NCI-H2029 (cell line): ENCODE results near the gene GTPBP6.

Experiments used
- DNase-seq: peaks from one replicate; lab custom pipeline; 2025; lab: John Stamatoyannopoulos, UW

GTPBP6 gene, protein sequence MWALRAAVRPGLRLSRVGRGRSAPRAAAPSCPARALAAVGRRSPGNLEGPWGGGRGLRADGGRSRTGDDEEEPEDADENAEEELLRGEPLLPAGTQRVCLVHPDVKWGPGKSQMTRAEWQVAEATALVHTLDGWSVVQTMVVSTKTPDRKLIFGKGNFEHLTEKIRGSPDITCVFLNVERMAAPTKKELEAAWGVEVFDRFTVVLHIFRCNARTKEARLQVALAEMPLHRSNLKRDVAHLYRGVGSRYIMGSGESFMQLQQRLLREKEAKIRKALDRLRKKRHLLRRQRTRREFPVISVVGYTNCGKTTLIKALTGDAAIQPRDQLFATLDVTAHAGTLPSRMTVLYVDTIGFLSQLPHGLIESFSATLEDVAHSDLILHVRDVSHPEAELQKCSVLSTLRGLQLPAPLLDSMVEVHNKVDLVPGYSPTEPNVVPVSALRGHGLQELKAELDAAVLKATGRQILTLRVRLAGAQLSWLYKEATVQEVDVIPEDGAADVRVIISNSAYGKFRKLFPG

DNA sequence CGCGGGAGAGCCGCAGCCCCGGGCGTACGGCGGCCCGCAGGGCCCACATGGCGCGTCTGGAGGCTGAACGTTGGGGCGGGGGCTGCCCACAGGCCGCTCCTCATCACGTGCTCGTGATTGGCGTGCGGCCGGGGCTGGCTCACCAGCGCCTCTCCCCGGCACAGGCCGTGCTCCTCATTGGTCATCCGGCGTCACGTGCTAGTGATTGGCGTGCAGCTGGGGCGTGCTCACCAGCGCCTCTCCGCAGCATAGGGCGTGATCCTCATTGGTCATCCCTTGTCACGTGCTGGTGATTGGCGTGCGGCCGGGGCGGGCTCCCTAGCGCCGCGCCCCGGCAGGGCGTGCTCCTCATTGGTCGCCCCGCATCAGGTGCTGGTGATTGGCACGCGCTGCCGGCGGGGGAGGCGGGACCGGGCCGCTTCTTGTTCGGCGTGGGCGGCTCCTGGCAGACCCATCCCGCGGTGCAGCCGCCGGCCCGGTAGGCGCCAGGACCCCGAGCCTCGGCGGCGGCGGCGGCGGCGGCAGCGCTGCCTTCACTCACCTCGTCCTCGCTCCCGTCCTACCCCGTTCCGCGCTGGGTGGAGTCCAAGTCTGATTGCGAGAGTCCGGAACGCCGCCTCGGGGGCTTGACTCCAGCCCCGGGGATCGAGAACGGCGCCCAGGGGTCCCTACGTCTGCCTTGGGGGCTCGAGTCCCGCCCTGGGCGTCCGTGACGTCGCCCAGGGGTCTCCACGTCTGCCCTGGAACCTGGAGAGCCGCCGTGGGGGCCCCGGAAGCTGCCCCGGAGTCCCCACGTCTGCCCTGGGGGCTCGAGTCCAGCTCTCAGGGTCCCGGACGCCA lies at the start of gene GTPBP6:
GTPBP6 (minus strand) TSS at position 58 of the 840 bp plus-strand sequence; CDS start at position 49, 9 bp downstream.
- no peak for DNase-seq

DNA sequence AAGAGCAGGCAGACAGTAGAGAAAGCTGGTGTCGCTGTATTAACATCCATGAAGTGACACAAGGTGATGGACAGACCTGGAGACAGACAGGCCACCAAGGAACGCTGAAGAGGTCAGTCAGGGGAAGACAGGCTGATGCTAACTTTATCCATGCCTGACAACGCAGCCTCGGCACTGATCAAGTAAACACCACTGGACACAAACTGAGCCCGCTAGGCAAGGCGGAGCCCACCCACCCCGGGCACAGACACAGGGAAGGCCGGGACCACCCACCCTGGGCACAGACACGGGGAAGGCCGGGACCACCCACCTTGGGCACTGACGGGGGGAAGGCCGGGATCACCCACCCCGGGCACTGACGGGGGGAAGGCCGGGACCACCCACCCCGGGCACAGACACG lies 49.3 kb upstream of the GTPBP6 start:
- DNase-seq, result no peak

DNA sequence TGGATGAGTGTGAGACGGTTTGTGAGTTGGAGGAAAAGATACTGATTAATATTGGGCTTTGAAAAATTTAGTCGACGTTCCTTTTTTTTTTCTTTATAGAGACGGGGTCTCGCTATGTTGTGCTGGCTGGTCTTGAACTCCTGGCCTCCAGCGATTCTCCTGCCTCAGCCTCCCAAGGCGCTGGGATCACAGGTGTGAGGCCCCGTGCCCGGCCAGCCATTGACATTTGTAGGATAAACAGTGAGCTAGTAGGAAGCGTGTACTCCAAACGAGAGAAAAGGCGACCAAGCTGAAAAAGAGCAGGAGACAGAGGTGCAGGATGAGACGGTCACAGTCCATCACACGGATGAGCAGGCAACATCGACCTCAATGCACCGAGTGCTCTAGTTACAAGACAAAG lies 48.8 kb upstream of the GTPBP6 start:
- DNase-seq, result no peak

DNA sequence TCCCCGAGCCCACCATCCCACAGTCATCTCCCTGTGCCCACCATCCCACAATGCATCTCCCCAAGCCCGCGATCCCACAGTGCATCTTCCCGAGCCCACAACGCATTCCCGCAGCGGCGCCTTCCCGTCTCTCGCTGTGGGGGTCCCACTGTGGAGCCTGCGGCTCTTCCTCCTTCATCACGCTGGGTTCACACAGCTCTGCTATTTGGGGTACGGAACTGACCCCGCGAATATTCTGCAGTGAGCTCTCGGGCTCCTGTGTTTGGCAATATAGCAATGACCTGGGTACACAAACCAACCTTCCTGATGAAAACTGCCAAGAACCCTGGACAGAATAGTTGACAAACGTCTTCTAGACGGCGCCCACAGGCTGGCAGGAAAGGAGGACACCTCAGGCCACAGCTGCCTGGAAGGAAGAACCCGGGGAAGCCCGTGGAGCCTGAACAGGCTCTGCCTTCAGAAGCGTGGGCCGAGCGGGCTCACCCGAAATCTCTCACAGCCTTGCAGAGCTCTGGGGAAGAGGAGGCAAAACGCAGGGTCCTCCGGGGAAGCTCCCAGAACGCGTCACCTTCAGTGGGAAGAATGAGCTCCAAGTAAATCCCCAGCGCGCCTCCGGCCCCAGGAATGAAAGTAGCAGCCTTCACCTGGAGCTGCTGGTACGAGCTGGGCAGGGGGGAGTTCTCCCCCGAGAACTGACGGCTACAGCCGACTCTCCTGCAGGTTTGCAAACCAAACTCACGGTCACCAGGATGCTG lies 45.2 kb upstream of the GTPBP6 start:
- DNase-seq, result no peak

DNA sequence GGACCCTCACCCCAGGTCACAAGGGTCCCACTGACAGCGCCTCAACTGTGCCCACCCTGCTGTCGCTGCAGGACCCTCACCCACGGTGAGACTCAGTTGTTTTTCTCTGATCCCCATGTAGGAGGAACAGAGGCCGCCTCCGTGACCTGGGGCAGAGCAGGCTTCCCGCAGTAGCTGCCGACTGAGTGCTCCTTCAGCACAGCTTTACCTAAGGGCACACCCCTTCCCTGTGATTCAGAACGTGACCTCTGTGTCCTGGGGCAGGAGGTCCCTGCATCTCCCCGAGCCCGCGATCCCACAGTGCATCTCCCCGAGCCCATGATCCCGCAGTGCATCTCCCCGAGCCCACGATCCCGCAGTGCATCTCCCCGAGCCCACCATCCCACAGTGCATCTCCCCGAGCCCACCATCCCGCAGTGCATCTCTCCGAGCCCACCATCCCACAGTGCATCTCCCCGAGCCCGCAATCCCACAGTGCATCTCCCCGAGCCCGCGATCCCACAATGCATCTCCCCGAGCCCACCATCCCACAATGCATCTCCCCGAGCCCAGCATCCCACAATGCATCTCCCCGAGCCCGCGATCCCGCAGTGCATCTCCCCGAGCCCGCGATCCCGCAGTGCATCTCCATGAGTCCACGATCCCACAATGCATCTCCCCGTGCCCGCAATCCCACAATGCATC lies 44.5 kb upstream of the GTPBP6 start:
- DNase-seq, result no peak

DNA sequence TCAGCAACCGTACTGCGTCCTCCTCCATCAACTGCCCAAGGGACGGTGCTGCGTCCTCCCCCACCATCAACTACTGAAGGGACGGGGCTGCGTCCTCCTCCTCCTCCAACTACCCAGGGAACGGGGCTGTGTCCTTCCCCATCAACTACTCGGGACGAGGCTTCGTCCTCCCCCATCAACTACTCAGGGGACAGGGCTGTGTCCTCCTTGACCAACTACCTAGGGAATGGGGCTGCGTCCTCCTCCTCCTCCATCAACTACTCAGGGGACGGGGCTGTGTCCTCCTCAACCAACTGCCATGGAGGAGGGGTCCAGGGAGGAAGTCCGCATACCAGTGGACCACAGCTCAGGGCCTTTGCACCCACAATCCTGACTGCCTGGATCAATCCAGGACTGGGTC lies 43.8 kb upstream of the GTPBP6 start:
- DNase-seq, result no peak

DNA sequence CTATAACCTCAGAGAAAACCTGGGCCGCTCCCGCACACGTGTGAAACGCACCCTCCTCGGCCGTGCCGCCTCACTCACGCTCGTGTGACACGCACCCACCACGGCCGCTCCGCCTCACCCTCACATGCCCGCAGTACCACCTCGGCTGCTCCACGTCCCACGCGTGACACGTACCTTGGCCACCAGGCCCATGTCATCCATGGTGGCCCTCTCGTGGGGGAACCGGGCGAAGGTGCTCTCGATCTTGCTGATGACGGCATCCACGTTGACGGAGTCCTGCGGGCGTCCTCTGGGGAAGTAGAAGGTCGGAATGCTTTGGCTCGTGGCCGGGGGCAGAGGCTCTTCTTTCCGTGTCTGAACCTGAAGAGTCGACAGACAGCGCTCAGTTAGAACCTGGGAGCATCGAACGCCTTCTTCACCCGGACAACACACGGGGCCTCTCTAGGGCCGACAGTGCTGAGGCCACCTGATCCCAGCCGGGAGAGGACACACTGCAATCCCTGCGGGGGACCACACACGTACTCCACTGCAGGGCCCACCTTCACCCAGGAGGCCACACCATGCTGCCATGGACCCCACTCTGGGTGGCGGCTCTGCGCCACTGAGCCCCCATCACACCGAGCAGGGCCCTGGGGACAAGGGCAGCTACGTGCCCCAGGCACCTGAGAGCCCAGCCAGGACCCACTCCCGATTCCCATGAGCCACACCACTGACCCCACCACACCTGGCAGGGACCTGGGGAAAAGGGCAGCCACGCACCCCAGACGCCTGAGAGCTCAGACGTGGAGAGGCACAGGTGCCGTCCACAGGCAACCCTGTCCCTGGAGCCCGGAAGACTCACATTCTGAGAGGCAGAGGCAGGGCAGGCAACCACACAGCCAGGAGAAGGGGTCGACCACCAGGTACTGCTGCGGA lies 42.9 kb upstream of the GTPBP6 start:
- DNase-seq, result no peak

DNA sequence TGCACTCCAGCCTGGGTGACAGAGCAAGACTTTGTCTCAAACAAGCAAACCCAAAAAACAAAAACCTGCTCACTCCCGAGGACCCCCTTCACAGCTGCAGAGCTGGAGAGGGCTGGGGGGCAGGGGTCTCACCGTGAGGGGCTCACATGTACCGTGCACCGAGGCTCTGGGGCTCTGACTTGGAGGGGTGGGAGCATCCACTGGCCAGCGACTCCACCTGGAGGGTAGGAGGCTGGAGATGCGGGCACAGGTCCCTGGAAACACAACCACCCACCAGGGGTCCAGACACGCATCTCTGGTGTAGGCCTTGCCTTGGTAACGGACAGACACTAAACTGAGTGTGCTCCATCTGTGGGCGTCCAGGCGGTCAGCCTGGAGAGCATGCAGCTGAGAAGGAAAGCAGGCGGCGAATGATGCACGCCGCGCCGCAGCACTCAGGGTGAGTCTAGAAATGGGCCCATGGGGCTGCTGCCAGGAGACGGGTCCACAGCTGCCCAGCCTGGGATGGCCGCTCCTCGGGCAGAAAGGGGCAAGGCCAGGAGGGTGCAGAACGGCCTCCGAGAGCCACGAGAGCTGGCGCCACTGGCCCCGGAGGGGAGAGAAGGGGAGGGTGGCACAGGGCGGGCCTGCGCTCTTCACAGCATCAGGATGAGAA lies 42.0 kb upstream of the GTPBP6 start:
- no peak for DNase-seq

DNA sequence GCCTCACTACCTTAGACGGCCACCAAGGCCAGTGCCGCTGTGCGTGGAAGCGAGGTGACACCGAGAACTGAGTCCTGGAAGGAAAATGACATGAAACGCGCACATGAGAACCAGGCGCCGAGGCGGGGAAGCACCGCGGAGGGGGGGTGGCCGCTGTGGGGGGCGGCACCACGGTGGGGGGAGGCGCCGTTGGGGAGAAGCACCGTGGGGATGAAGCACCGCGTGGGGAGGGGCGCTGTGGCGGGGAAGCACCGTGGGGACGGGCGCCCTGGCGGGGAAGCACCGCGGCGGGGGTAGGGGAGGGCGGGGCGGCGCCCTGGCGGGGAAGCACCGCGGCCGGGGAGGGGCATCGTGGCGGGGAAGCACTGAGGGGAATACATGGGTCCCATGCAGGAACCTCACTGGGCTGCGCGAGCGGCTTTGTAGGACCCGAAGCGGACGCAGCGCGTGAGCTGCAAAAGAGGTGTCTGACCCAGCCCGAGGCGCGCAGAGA lies 40.1 kb upstream of the GTPBP6 start:
- DNase-seq, result no peak

DNA sequence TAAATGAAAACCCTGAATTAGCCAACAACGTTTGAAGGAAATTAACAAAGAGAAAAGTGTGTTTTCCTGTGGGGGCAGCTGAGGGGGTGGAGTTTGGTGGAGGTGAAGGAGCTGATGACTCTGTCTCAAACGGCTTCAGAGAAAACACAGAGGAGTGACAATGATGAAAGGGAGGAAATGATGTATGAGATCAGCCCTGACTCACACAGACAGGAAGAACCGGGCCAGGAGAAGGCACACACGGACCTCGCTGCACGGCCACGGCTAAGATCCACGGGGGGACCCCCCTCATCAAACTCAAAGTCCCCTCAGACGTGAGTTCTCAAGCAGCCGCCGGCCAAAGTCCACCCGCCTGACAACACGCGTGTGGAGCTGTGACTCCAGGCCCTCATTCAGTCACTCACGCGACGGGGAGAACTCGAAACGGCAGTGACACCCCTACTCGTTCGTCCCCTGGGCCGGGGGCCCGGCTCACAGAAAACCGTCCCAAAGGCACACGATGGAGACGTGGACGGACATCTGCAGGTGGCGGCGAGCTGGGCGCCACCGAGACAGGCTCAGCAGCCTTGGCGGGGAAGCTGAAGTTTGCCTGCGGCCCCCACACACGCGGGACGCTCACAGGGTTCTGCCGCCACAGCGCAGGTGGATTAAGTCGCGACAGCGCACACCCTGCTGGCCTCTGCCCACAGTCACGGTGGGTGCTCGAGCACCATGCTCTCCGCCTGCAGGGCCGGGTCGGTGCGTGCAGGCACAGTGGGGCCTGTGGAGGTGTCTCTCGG lies 39.3 kb upstream of the GTPBP6 start:
- DNase-seq, result no peak

DNA sequence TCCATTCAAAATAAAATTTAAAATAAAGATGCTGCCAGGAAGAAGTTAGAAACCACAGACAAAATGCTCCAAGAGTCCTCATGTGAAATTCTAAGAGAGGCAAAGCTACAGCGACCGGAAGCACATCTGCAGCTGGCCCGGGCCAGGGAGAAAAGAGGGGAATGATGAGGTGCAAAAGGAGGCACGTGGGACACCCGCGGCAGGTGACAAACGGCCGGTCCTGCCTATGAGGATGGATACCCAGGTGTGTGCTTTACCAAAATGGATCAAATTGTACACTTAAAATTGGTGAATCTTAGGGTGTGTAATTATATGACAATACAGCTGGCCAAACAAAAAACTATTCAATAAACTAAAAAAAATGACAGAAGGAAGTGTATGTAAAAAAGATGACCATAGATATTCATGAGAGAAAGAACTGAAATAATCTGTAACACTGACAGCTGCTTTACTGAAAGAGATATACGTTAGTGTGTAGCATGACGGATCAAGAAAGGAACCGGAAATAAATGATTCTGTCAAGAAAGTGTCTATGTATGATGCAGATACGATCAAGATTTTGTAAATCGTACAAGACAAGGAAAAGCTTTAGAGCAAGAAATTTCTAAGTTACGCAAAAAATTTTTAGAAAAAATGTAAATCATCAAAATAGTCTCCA lies 38.6 kb upstream of the GTPBP6 start:
- no peak for DNase-seq

DNA sequence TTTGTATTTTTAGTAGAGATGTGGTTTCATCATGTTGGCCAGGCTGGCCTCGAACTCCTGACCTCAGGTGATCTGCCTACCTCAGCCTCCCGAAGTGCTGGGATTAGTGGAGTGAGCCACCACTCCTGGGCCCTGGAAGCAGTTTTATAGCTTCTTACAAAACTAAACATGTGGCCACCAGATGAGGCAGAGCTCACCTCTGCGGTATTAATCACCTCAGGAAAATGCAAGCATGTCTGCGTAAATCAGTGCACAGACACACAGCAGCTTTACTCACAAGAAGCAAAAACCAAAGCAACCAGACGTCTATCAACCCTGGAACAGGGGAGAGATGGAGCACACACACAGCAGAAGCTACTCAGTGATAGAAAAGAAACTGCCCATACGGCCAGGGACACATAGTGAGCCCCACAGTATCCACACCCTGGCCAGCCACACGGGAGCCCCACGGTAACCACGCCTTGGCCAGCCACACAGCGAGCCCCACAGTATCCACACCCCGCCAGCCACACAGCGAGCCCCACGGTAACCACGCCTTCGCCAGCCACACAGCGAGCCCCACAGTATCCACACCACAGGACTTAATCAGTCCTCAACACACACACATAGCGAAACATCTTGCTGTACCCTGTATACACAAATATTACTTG lies 37.9 kb upstream of the GTPBP6 start:
- DNase-seq, result no peak

DNA sequence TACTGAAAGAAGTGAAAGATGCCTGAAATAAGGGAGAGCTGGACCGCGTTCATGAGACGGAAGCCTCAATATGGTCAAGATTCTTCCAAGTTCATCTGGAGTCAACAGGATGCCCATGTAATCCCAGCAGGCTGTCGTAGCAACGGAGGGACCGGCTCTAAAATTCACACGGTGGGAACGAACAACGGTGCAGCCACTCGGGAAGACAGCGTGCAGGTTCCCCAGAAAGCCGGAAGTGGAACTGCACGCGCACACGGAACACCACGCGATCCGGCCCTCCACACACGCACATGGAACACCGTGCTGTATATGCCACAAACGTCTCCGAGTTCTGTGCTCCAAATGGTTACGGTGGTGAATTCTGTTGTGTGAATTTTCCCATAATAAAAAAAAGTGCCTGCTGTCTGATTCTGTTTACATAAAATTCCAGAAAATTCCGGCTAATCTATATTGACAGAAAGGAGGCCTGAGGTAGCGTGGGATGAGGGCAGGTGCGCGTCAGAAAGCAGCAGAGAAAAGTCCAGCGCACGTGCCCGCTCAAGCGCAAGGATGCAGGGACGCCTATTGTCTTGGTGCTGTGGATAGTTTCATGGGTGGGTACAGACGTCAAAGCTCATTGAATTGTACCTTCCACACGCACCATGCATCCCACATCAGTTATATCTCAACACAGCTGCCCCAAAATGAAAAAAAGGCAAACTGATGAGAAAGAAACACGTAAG lies 36.9 kb upstream of the GTPBP6 start:
- DNase-seq, result no peak

DNA sequence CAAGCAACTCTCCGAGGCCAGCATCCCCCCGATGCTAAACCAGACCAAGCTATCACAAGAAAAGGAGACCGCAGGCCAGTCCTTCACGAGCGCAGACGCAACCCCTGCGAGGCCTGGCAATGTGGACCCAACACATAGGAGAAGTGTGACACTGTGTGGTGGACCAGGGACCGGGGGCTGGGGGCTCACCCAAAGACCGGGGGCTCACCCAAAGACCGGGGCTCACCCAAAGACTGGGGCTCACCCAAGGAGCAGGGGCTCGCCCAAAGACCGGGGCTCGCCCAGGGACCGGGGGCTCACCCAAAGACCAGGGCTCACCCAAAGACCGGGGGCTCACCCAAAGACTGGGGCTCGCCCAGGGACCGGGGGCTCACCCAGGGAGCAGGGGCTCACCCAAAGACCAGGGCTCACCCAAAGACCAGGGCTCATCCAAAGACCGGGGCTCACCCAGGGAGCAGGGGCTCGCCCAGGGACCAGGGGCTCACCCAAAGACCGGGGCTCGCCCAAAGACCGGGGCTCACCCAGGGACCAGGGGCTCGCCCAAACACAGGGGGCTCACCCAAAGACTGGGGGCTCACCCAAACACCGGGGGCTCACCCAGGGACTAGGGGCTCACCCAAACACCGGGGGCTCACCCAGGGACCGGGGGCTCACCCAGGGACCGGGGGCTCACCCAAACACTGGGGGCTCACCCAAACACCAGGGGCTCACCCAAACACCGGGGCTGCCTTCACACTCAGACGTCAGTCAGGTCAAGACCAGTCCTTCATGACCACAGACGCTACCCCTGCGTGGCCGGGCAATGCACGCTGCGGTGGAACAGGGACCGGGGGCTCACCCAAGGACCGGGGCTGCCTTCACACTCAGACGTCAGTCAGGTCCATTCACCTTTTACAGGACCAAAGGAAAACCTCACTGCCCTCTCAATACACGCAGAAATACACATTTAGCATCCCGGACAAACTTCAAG lies 35.3 kb upstream of the GTPBP6 start:
- DNase-seq, result no peak

DNA sequence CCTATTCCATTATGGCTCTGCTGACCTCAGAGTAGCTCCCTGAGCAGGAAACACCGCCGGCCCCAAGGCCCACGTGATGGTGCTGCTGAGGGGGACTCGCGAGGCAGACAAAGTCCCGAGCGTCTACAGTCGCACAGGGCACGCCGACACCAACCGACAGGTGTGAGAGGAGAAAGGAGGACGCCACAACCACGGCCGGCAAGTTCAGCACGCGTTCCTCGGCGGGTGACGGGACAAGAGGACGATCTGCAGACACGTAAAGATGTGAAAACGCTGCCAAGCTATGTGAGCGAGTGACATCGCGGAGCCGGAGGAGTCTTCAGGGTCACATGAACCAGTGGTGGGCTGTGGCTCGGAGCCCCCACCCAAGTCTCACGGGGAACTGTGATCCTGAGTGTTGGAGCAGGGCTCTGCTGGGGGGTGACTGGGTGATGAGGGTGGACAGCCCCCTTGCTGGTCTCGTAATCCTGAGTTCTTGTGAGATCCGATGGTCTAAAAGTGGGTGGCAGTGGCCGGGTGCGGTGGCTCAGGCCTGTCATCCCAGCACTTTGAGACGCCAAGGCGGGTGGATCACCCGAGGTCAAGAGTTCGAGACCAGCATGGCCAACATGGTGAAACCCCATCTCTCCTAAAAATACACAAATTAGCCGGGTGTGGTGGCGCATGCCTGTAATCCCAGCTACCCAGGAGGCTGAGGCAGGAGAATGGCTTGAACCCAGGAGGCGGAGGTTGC lies 34.2 kb upstream of the GTPBP6 start:
- no peak for DNase-seq
